ENCODE measurements around the gene PACSIN1. TPM values are rescaled to one million over a fixed set of nuclear protein-coding genes. Genes with fewer than 3 reads are reported as not detected.
"Not testable (repeated sequence)": the region's sequence is repeated elsewhere in the genome, so short reads cannot be mapped to it uniquely, and the experiment has no call there.

The PACSIN1 gene
- total RNA-seq, 1 donor: 0.42 TPM

GRCh38 chr6:34468378-34468892, 2.6 kb downstream of the PACSIN1 start:
- H3K4me3 ChIP-seq (ENCODE audit: low read length): no peak overlapping the region
- peaks cover 19% of the 10 kb centered on the region for H3K27me3 ChIP-seq (ENCODE audit: insufficient read depth, low read length)
- H3K4me1 ChIP-seq (ENCODE audit: insufficient read depth, low read length): peaks cover 12% of the 10 kb centered on the region
- H3K9me3 ChIP-seq (ENCODE audit: low read depth, low read length): no peaks in the 10 kb centered on the region

- no peaks in the 10 kb centered on the region for H3K9me3 ChIP-seq (ENCODE audit: low read depth, low read length)
- H3K4me1 ChIP-seq (ENCODE audit: insufficient read depth, low read length): peaks cover 12% of the 10 kb centered on the region
- H3K4me3 ChIP-seq (ENCODE audit: low read length): no peak overlapping the region
- H3K27me3 ChIP-seq (ENCODE audit: insufficient read depth, low read length): peaks cover 11% of the 10 kb centered on the region
These were observed 3.6 kb downstream of the PACSIN1 start for GRCh38 chr6:34469499-34469898.

GRCh38 chr6:34472425-34472824, 6.5 kb downstream of the PACSIN1 start:
- Histone ChIP-seq H3K27me3 (ENCODE audit: insufficient read depth, low read length) (no peaks in the 10 kb centered on the region), H3K4me3 (ENCODE audit: low read length) (no peak overlapping the region), H3K9me3 (ENCODE audit: low read depth, low read length) (no peaks in the 10 kb centered on the region), H3K4me1 (ENCODE audit: insufficient read depth, low read length) (peaks cover 9% of the 10 kb centered on the region)

- no peaks in the 10 kb centered on the region for H3K27me3 ChIP-seq (ENCODE audit: insufficient read depth, low read length)
- H3K4me1 ChIP-seq (ENCODE audit: insufficient read depth, low read length): no peaks in the 10 kb centered on the region
- no peak overlapping the region for H3K4me3 ChIP-seq (ENCODE audit: low read length)
- no peaks in the 10 kb centered on the region for H3K9me3 ChIP-seq (ENCODE audit: low read depth, low read length)
These were observed 8.1 kb downstream of the PACSIN1 start for GRCh38 chr6:34473967-34474366.

GRCh38 chr6:34474754-34475153, 8.9 kb downstream of the PACSIN1 start:
- H3K4me1 ChIP-seq (ENCODE audit: insufficient read depth, low read length): no peaks in the 10 kb centered on the region
- no peaks in the 10 kb centered on the region for H3K27me3 ChIP-seq (ENCODE audit: insufficient read depth, low read length)
- H3K4me3 ChIP-seq (ENCODE audit: low read length): no peak overlapping the region
- H3K9me3 ChIP-seq (ENCODE audit: low read depth, low read length): no peaks in the 10 kb centered on the region

- H3K4me3 ChIP-seq (ENCODE audit: low read length): no peak overlapping the region
- no peaks in the 10 kb centered on the region for H3K9me3 ChIP-seq (ENCODE audit: low read depth, low read length)
- no peaks in the 10 kb centered on the region for H3K4me1 ChIP-seq (ENCODE audit: insufficient read depth, low read length)
- no peaks in the 10 kb centered on the region for H3K27me3 ChIP-seq (ENCODE audit: insufficient read depth, low read length)
These were observed 9.4 kb downstream of the PACSIN1 start for GRCh38 chr6:34475238-34475682.

- Histone ChIP-seq H3K9me3 (ENCODE audit: low read depth, low read length) (no peaks in the 10 kb centered on the region), H3K27me3 (ENCODE audit: insufficient read depth, low read length) (no peaks in the 10 kb centered on the region), H3K4me3 (ENCODE audit: low read length) (no peak overlapping the region), H3K4me1 (ENCODE audit: insufficient read depth, low read length) (no peaks in the 10 kb centered on the region)
These were observed 10.0 kb downstream of the PACSIN1 start for GRCh38 chr6:34475767-34476328.

- Histone ChIP-seq H3K9me3 (ENCODE audit: low read depth, low read length) (no peaks in the 10 kb centered on the region), H3K4me3 (ENCODE audit: low read length) (no peak overlapping the region)
These were observed 10.6 kb downstream of the PACSIN1 start for GRCh38 chr6:34476447-34476846.

GRCh38 chr6:34476921-34477320, 11.0 kb downstream of the PACSIN1 start:
- H3K27me3 ChIP-seq (ENCODE audit: insufficient read depth, low read length): no peaks in the 10 kb centered on the region
- no peaks in the 10 kb centered on the region for H3K9me3 ChIP-seq (ENCODE audit: low read depth, low read length)
- no peaks in the 10 kb centered on the region for H3K4me1 ChIP-seq (ENCODE audit: insufficient read depth, low read length)
- no peak overlapping the region for H3K4me3 ChIP-seq (ENCODE audit: low read length)

More at GRCh38 chr6:34476447-34476846, 10.6 kb downstream of the PACSIN1 start:
- Histone ChIP-seq H3K4me1 (ENCODE audit: insufficient read depth, low read length) (no peaks in the 10 kb centered on the region), H3K27me3 (ENCODE audit: insufficient read depth, low read length) (no peaks in the 10 kb centered on the region)

- no peaks in the 10 kb centered on the region for H3K4me1 ChIP-seq (ENCODE audit: insufficient read depth, low read length)
- no peaks in the 10 kb centered on the region for H3K9me3 ChIP-seq (ENCODE audit: low read depth, low read length)
- no peak overlapping the region for H3K4me3 ChIP-seq (ENCODE audit: low read length)
- H3K27me3 ChIP-seq (ENCODE audit: insufficient read depth, low read length): no peaks in the 10 kb centered on the region
These were observed 12.9 kb downstream of the PACSIN1 start for GRCh38 chr6:34478796-34479195.

- H3K4me3 ChIP-seq (ENCODE audit: low read length); H3K9me3 ChIP-seq (ENCODE audit: low read depth, low read length); H3K27me3 ChIP-seq (ENCODE audit: insufficient read depth, low read length): not testable (repeated sequence)
- peaks cover 14% of the 10 kb centered on the region for H3K4me1 ChIP-seq (ENCODE audit: insufficient read depth, low read length)
These were observed 17.9 kb downstream of the PACSIN1 start for GRCh38 chr6:34483781-34484180.

- H3K4me1 ChIP-seq (ENCODE audit: insufficient read depth, low read length): peaks cover 14% of the 10 kb centered on the region
- H3K4me3 ChIP-seq (ENCODE audit: low read length): no peak overlapping the region
- H3K9me3 ChIP-seq (ENCODE audit: low read depth, low read length): no peaks in the 10 kb centered on the region
- H3K27me3 ChIP-seq (ENCODE audit: insufficient read depth, low read length): no peaks in the 10 kb centered on the region
These were observed 18.5 kb downstream of the PACSIN1 start for GRCh38 chr6:34484391-34484790.

GRCh38 chr6:34484899-34485298, 19.0 kb downstream of the PACSIN1 start:
- H3K4me3 ChIP-seq (ENCODE audit: low read length): no peak overlapping the region

GRCh38 chr6:34485321-34486060, 19.6 kb downstream of the PACSIN1 start:
- no peak overlapping the region for H3K4me3 ChIP-seq (ENCODE audit: low read length)
- H3K27me3 ChIP-seq (ENCODE audit: insufficient read depth, low read length): no peaks in the 10 kb centered on the region

More at GRCh38 chr6:34484899-34485298, 19.0 kb downstream of the PACSIN1 start:
- H3K27me3 ChIP-seq (ENCODE audit: insufficient read depth, low read length): no peaks in the 10 kb centered on the region
- H3K4me1 ChIP-seq (ENCODE audit: insufficient read depth, low read length): peaks cover 14% of the 10 kb centered on the region
- no peaks in the 10 kb centered on the region for H3K9me3 ChIP-seq (ENCODE audit: low read depth, low read length)

GRCh38 chr6:34486106-34486740, 20.3 kb downstream of the PACSIN1 start:
- Histone ChIP-seq H3K9me3 (ENCODE audit: low read depth, low read length) (no peaks in the 10 kb centered on the region), H3K4me1 (ENCODE audit: insufficient read depth, low read length) (peaks cover 14% of the 10 kb centered on the region), H3K27me3 (ENCODE audit: insufficient read depth, low read length) (no peaks in the 10 kb centered on the region), H3K4me3 (ENCODE audit: low read length) (no peak overlapping the region)

More at GRCh38 chr6:34485321-34486060, 19.6 kb downstream of the PACSIN1 start:
- H3K9me3 ChIP-seq (ENCODE audit: low read depth, low read length): no peaks in the 10 kb centered on the region
- H3K4me1 ChIP-seq (ENCODE audit: insufficient read depth, low read length): peaks cover 14% of the 10 kb centered on the region

Measured in mononuclear cell (primary cell).